OCI-LY3 (cell line): ENCODE data around the gene ALG2.
A peak's percentile ranks its signal among the peaks of the same experiment; 100 is the strongest.

ENCODE experiments used
- H2AFZ ChIP-seq: fragments of 200-600, 300-600 bp; shearing (Covaris generic); 2 replicates; pipeline ENCODE4 v1.6.0; 2014; ENCODE audit warnings: antibody characterized with exemption, low read depth, low read length
- H3K27ac ChIP-seq: fragments of 200-600, 300-600 bp; sonication (generic); 2 replicates; pipeline ENCODE4 v1.5.1; 2014; ENCODE audit warnings: mild to moderate bottlenecking, low read length, moderate library complexity, mixed read lengths
- H3K27me3 ChIP-seq: fragments of 200-600, 300-600 bp; sonication (generic); 2 replicates; pipeline ENCODE4 v1.6.1; 2014; ENCODE audit warnings: low read depth, low read length, mixed read lengths
- H3K36me3 ChIP-seq: fragments of 200-600, 300-600 bp; sonication (generic); replicated peaks from 2 replicates; pipeline ENCODE3; 2014; ENCODE audit warnings: low read depth, low read length, mixed read lengths
- H3K4me1 ChIP-seq: fragments of 300-600, 200-600 bp; sonication (generic); 2 replicates; pipeline ENCODE4 v1.6.1; 2014; ENCODE audit warnings: low read length, mixed read lengths
- H3K4me2 ChIP-seq: fragments of 200-600, 300-600 bp; sonication (generic); 2 replicates; pipeline ENCODE4 v1.6.1; 2014; ENCODE audit warnings: low read length, mixed read lengths
- H3K4me3 ChIP-seq: fragments of 300-600, 200-600 bp; sonication (generic); 2 replicates; pipeline ENCODE4 v1.5.1; 2014; ENCODE audit warnings: antibody characterized with exemption, mild to moderate bottlenecking, low read length, moderate library complexity
- H3K79me2 ChIP-seq: fragments of 300-600, 200-600 bp; shearing (Covaris generic); 2 replicates; pipeline ENCODE4 v1.6.1; 2014; ENCODE audit warnings: mild to moderate bottlenecking, low read length, mixed read lengths
- H3K9ac ChIP-seq: fragments of 300-600, 200-600 bp; shearing (Covaris generic); 2 replicates; pipeline ENCODE4 v1.6.0; 2014; ENCODE audit warnings: mild to moderate bottlenecking, low read length, moderate library complexity
- H3K9me3 ChIP-seq: fragments of 200-600, 300-600 bp; shearing (Covaris generic); 2 replicates; pipeline ENCODE4 v1.6.1; 2014; ENCODE audit warnings: low read length, mixed read lengths; ENCODE audit not compliant: insufficient read depth
- H4K20me1 ChIP-seq: fragments of 200-600, 300-600 bp; sonication (generic); 2 replicates; pipeline ENCODE4 v1.6.1; 2016; ENCODE audit warnings: low read length, mixed read lengths; ENCODE audit not compliant: insufficient read depth
- CTCF ChIP-seq: fragments of 200-600, 300-600 bp; sonication (generic); IDR thresholded peaks from 2 replicates; pipeline ENCODE4 v1.5.1; 2014; ENCODE audit warnings: antibody characterized with exemption, low read length, low read depth
- EZH2phosphoT487 ChIP-seq: fragments of 200-600 bp; shearing (Covaris generic); IDR thresholded peaks from 2 replicates; pipeline ENCODE4 v1.6.1; 2018; ENCODE audit warnings: antibody characterized with exemption, mixed run types, low read depth

Gene ALG2

GRCh38 chr9:99261923-99262322 lies 40.2 kb upstream of the ALG2 start:
- no peak overlapping the region for H3K4me3 ChIP-seq
- H3K9ac ChIP-seq = no peak overlapping the region
- no peaks in the 10 kb centered on the region for H3K27me3 ChIP-seq
- peaks cover 87% of the 10 kb centered on the region for H3K4me1 ChIP-seq
- H3K4me2 ChIP-seq = no peak overlapping the region
- no peaks in the 10 kb centered on the region for H3K9me3 ChIP-seq
- H3K36me3 ChIP-seq = no peaks in the 10 kb centered on the region
- no peak overlapping the region for H3K27ac ChIP-seq
- no peaks in the 10 kb centered on the region for H4K20me1 ChIP-seq
- TF ChIP-seq CTCF (no peak), EZH2phosphoT487 (no peak)
- no peak overlapping the region for H2AFZ ChIP-seq
- no peaks in the 10 kb centered on the region for H3K79me2 ChIP-seq

GRCh38 chr9:99259231-99259918 lies 37.6 kb upstream of the ALG2 start:
- H3K4me3 ChIP-seq = peak overlapping the region; percentile 67

GRCh38 chr9:99257723-99258389 lies 36.1 kb upstream of the ALG2 start:
- Histone ChIP-seq H3K4me1 (peaks cover 87% of the 10 kb centered on the region), H3K4me2 (0 out of 2 replicates have a peak overlapping the region, but pooled peaks have one; percentile 85), H3K79me2 (no peaks in the 10 kb centered on the region), H3K9me3 (no peaks in the 10 kb centered on the region), H2AFZ (no peak overlapping the region; the same call in 1 of the 2 replicates), H3K27ac (peak overlapping the region; percentile 81), H3K4me3 (no peak overlapping the region), H3K27me3 (no peaks in the 10 kb centered on the region), H3K9ac (peak overlapping the region; percentile 71; the same call in 1 of the 2 replicates), H3K36me3 (peaks cover 2% of the 10 kb centered on the region), H4K20me1 (no peaks in the 10 kb centered on the region)
- TF ChIP-seq CTCF = no peak
- no peak for TF ChIP-seq EZH2phosphoT487

More at GRCh38 chr9:99259231-99259918, 37.6 kb upstream of the ALG2 start:
- Histone ChIP-seq H3K4me2 (peak overlapping the region; percentile 85), H2AFZ (peak overlapping the region; percentile 76), H4K20me1 (no peaks in the 10 kb centered on the region), H3K27me3 (no peaks in the 10 kb centered on the region), H3K79me2 (no peaks in the 10 kb centered on the region), H3K4me1 (peaks cover 88% of the 10 kb centered on the region), H3K27ac (peak overlapping the region; percentile 81), H3K36me3 (peaks cover 2% of the 10 kb centered on the region), H3K9me3 (no peaks in the 10 kb centered on the region), H3K9ac (peak overlapping the region; percentile 71)
- TF ChIP-seq CTCF = no peak
- no peak for TF ChIP-seq EZH2phosphoT487

GRCh38 chr9:99255651-99256050 lies 33.9 kb upstream of the ALG2 start:
- no peak overlapping the region for H3K4me3 ChIP-seq
- peaks cover 88% of the 10 kb centered on the region for H3K4me1 ChIP-seq
- H3K27me3 ChIP-seq = no peaks in the 10 kb centered on the region
- peak overlapping the region; percentile 80; the same call in 1 of the 2 replicates for H3K9ac ChIP-seq
- H3K36me3 ChIP-seq = peaks cover 4% of the 10 kb centered on the region
- 0 out of 2 replicates have a peak overlapping the region, but pooled peaks have one; percentile 48 for H3K4me2 ChIP-seq
- H3K27ac ChIP-seq = peak overlapping the region; percentile 94
- no peaks in the 10 kb centered on the region for H3K79me2 ChIP-seq
- H2AFZ ChIP-seq = no peak overlapping the region
- no peaks in the 10 kb centered on the region for H4K20me1 ChIP-seq
- H3K9me3 ChIP-seq = no peaks in the 10 kb centered on the region
- TF ChIP-seq CTCF (no peak), EZH2phosphoT487 (no peak)
